Endothelial cell of umbilical vein (primary cell): ENCODE results near the gene ATP6V1A. TPM values are rescaled to one million over a fixed set of nuclear protein-coding genes. Genes with fewer than 3 reads are reported as not detected.

Experiments used
- BruUV-seq: library from RNA; stranded (reverse); fragments of 400-500 nt; replicated peaks from 2 replicates; lab custom pipeline; 2021; lab: Mats Ljungman, UMichigan
- CTCF ChIA-PET: fragments of 300-600, 350-600 bp; sonication (Branson Sonifier 250); formaldehyde crosslinking; loops from one replicate; lab custom pipeline; 2021; ENCODE audit warnings: antibody characterized with exemption, inconsistent platforms; lab: Charles Lee
- POLR2A ChIA-PET: fragments of 300-600, 350-600 bp; sonication (Branson Sonifier 250); formaldehyde crosslinking; loops from one replicate; lab custom pipeline; 2021; ENCODE audit warnings: antibody characterized with exemption, inconsistent platforms; lab: Charles Lee
- DNase-seq: peaks from one replicate; pipeline ENCODE4 v3.0.0-alpha.2; 2011; ENCODE audit warnings: low read depth, low spot score
- FAIRE-seq: peaks from 2 replicates; lab custom pipeline; 2011; peaks lifted over from hg19 to GRCh38; lab: Jason Lieb, UNC
- H2AFZ ChIP-seq: 2 replicates; pipeline ENCODE4 v1.6.0; 2012; ENCODE audit warnings: low read depth, low read length, control low read depth, inconsistent platforms
- H3K27ac ChIP-seq: 2 replicates; pipeline ENCODE4 v1.5.1; 2011; ENCODE audit warnings: low read depth, mild to moderate bottlenecking, control low read depth, low read length, moderate library complexity; ENCODE audit not compliant: insufficient read depth
- H3K27me3 ChIP-seq, 2 experiments: 2 replicates each; pipeline versions ENCODE4 v1.6.0 to v1.6.1; 2011; ENCODE audit warnings: low read length in 2 of 2, mixed read lengths in 1 of 2; ENCODE audit not compliant: control insufficient read depth in 2 of 2, insufficient read depth in 2 of 2
- H3K36me3 ChIP-seq, 2 experiments: 2 replicates in 1 of 2; 3 replicates in 1 of 2; pipeline ENCODE4 v1.5.1; 2011; ENCODE audit warnings: low read length in 2 of 2, mild to moderate bottlenecking in 1 of 2, moderate library complexity in 1 of 2; ENCODE audit not compliant: control insufficient read depth in 2 of 2, insufficient read depth in 2 of 2; ENCODE audit errors: extremely low read depth in 1 of 2
- H3K4me1 ChIP-seq: 3 replicates; pipeline ENCODE4 v1.5.1; 2011; ENCODE audit warnings: mild to moderate bottlenecking, low read length; ENCODE audit not compliant: control insufficient read depth, insufficient read depth; ENCODE audit errors: extremely low read depth
- H3K4me2 ChIP-seq: 2 replicates; pipeline ENCODE4 v1.6.1; 2011; ENCODE audit warnings: low read length, control low read depth, mixed read lengths; ENCODE audit not compliant: insufficient read depth
- H3K4me3 ChIP-seq, 3 experiments: fragments of 200-600 bp in 1 of 3; sonication (generic), shearing (Covaris generic) in 1 of 3; replicated peaks in 1 of 3; 2 replicates each; pipeline ENCODE4 v1.5.1; 2011 to 2016; ENCODE audit warnings: control low read depth in 3 of 3, low read length in 3 of 3, mild to moderate bottlenecking in 2 of 3, inconsistent platforms in 1 of 3, low read depth in 1 of 3, moderate library complexity in 1 of 3; ENCODE audit not compliant: insufficient read depth in 1 of 3
- H3K79me2 ChIP-seq: 2 replicates; pipeline ENCODE4 v1.6.0; 2012; ENCODE audit warnings: low read length, inconsistent platforms; ENCODE audit not compliant: control insufficient read depth, insufficient read depth
- H3K9ac ChIP-seq: replicated peaks from 2 replicates; pipeline ENCODE3; 2011; ENCODE audit warnings: low read length, control low read depth; ENCODE audit not compliant: insufficient read depth; ENCODE audit errors: extremely low read depth
- H3K9me1 ChIP-seq: replicated peaks from 3 replicates; pipeline ENCODE4 v1.6.0; 2011; ENCODE audit warnings: mild to moderate bottlenecking, low read length; ENCODE audit not compliant: control insufficient read depth, insufficient read depth; ENCODE audit errors: extremely low read depth
- H3K9me3 ChIP-seq: replicated peaks from 2 replicates; pipeline ENCODE4 v1.5.1; 2012; ENCODE audit warnings: low read length, inconsistent platforms; ENCODE audit not compliant: control insufficient read depth, insufficient read depth
- H4K20me1 ChIP-seq: replicated peaks from 2 replicates; pipeline ENCODE3; 2011; ENCODE audit warnings: mild to moderate bottlenecking, low read length; ENCODE audit not compliant: control insufficient read depth, insufficient read depth; ENCODE audit errors: extremely low read depth
- EZH2 ChIP-seq: IDR thresholded peaks from 2 replicates; pipeline ENCODE4 v1.6.1; 2012; ENCODE audit warnings: borderline replicate concordance, low read depth, mild to moderate bottlenecking, moderate library complexity, low read length, inconsistent platforms; ENCODE audit not compliant: severe bottlenecking
- FOS ChIP-seq: IDR thresholded peaks from 2 replicates; pipeline ENCODE4 v1.6.1; 2011; ENCODE audit warnings: mild to moderate bottlenecking, low read length, moderate library complexity, borderline replicate concordance; ENCODE audit not compliant: insufficient read depth
- JUN ChIP-seq: IDR thresholded peaks from 2 replicates; pipeline ENCODE4 v1.6.1; 2011; ENCODE audit warnings: borderline replicate concordance, low read depth; ENCODE audit not compliant: insufficient read length, insufficient read depth
- dilution Hi-C: fragments of 300-500 bp; cut with MboI; formaldehyde crosslinking; loops from one replicate; pipeline ENCODE4 v1.15.0; 2019; ENCODE audit warnings: low sequenced_read_pairs; ENCODE audit not compliant: extremely low pct_ligation_motif_present
- intact Hi-C: fragments of 100-400 bp; cut with micrococcal nuclease; formaldehyde crosslinking; loops from one replicate; pipeline ENCODE4 v1.10.0; 2022
- polyA plus RNA-seq, 4 experiments: library from polyadenylated mRNA; depleted of rRNA in 3 of 4; stranded (reverse) in 3 of 4; unstranded in 1 of 4; fragments of >200 nt; gene quantifications; 2 replicates each; pipeline versions ENCODE4 v1.2.1 to v1.2.3, GENCODE V29; 2011 to 2012; ENCODE audit warnings: missing spikeins in 1 of 4
- total RNA-seq: library from RNA; stranded (reverse); gene quantifications from 2 replicates; pipeline ENCODE4 v1.2.3, GENCODE V29; 2021
- TF ChIP-seq, protein P1 (sequence below): IDR thresholded peaks from 2 replicates; pipeline ENCODE4 v1.6.1; 2011; ENCODE audit not compliant: insufficient read depth, insufficient read length

ATP6V1A gene
- total and polyA plus RNA-seq, 2 donors (not counting 3 experiments of a cell fraction or from before 2014, with no cell fraction given): 20.9 to 96.9 TPM

DNA sequence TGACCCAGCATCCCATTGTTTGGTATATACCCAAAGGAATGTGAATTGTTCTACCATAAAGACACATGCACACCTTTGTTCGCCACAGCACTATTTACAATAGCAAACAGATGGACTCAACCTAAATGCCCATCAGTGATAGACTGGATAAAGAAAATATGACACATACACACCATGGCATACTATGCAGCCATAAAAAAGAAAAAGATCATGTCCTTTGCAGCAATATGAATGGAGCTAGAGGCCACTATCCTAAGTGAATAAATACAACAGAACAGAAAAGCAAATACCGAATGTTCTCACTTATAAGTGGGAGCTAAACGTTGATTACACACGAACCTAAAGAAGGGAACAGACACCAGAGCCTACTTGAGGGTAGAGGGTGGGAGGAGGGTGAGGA lies 39.0 kb upstream of the ATP6V1A start:
- H3K27me3 ChIP-seq: peaks cover 0 to 8% of the 10 kb centered on the region in 2 experiments
- ChIA-PET POLR2A (no interaction called here), CTCF (no interaction called here)
- no peak for TF ChIP-seq FOS
- H4K20me1 ChIP-seq: no peaks in the 10 kb centered on the region
- no peak for FAIRE-seq
- no peak overlapping the region for H3K27ac ChIP-seq
- no peaks in the 10 kb centered on the region for H3K79me2 ChIP-seq
- H3K9me3 ChIP-seq: no peaks in the 10 kb centered on the region
- H3K4me2 ChIP-seq: no peak overlapping the region
- H3K9me1 ChIP-seq: no peaks in the 10 kb centered on the region
- no peaks in the 10 kb centered on the region for H3K4me1 ChIP-seq
- H3K9ac ChIP-seq: no peak overlapping the region
- intact Hi-C loops (no loop called here), dilution Hi-C loops (no loop called here)
- no peak overlapping the region for H3K4me3 ChIP-seq
- no peak for DNase-seq
- H2AFZ ChIP-seq: no peak overlapping the region
- BruUV-seq: no TSS peak
- no peaks in the 10 kb centered on the region for H3K36me3 ChIP-seq

DNA sequence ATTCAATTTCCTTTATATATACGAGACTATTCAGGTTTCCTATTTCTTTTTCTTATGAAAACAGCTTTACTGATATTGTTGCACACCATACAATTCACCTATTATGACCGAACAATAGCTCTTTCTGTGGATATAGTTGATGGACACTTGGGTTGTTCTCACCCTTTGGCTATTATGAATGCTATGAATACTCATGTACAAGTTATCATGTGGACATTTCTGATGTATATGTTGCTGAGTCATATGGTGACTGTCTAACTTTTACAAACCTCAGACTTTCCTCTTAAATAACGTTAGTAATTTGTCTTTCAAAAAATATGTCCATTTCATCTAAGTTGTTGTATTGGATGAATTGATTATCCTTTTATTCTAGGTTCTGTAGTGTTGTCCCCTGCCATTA lies 34.7 kb upstream of the ATP6V1A start:
- H3K9me3 ChIP-seq: no peaks in the 10 kb centered on the region
- H3K4me3 ChIP-seq: no peak overlapping the region
- no peaks in the 10 kb centered on the region for H3K9me1 ChIP-seq
- ChIA-PET CTCF (interaction anchor here (0.6 to 1.0 kb wide), 5 partner anchors 44 to 1506 kb away, joined by 3 to 4 read pairs (median 3); no protein-coding TSS in a partner anchor), POLR2A (interaction anchor here (0.6 to 0.7 kb wide), 2 partner anchors 12 to 100 kb away, joined by 3 to 5 read pairs; no protein-coding TSS in a partner anchor)
- intact Hi-C loops: no loop called here
- H4K20me1 ChIP-seq: no peaks in the 10 kb centered on the region
- FAIRE-seq (no peak), DNase-seq (peak; percentile 12)
- peaks cover 0 to 4% of the 10 kb centered on the region in 2 experiments for H3K27me3 ChIP-seq
- no peaks in the 10 kb centered on the region for H3K79me2 ChIP-seq
- H3K36me3 ChIP-seq: peaks cover 0 to 4% of the 10 kb centered on the region in 2 experiments
- no peak for TF ChIP-seq FOS
- TF ChIP-seq EZH2: no peak
- TF ChIP-seq, protein P1, sequence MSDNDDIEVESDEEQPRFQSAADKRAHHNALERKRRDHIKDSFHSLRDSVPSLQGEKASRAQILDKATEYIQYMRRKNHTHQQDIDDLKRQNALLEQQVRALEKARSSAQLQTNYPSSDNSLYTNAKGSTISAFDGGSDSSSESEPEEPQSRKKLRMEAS: no peak
- no peak for TF ChIP-seq JUN
- H3K4me2 ChIP-seq: no peak overlapping the region
- dilution Hi-C loops: no loop called here
- H3K9ac ChIP-seq: no peak overlapping the region
- H3K4me1 ChIP-seq: no peaks in the 10 kb centered on the region
- BruUV-seq: no TSS peak
- H2AFZ ChIP-seq: no peak overlapping the region
- H3K27ac ChIP-seq: no peak overlapping the region
